ENCODE measurements around the gene KRT10. TPM values are rescaled to one million over a fixed set of nuclear protein-coding genes. Genes with fewer than 3 reads are reported as not detected.

KRT10 gene
- total and polyA plus RNA-seq, 9 of the 15 experiments (the other 6 are each of a cell fraction or from before 2014, with no cell fraction given), result 47.0 to 179 (median 76.2) TPM

- no peak for TF ChIP-seq ATF2 (CRISPR knock-in tag; IDR thresholded peaks at IDR 0.05)
- TF ChIP-seq ATF4 (CRISPR knock-in tag; IDR thresholded peaks at IDR 0.05), result no peak
- no peak for TF ChIP-seq PKNOX1 (IDR thresholded peaks at IDR 0.05)
- no peak for TF ChIP-seq RNF2 (IDR thresholded peaks at IDR 0.05)
- peak; percentile 55; the same call in 1 of the 2 replicates for TF ChIP-seq SMC3 (conservative IDR thresholded peaks at IDR 0.05; ENCODE audit: insufficient read depth, low read depth, low read length)
Observed at GRCh38 chr17:40791787-40792436, 30.5 kb downstream of the KRT10 start (continued).

GRCh38 chr17:40791111-40791510, 31.3 kb downstream of the KRT10 start:
- H3K79me2 ChIP-seq (ENCODE audit: control insufficient read depth, insufficient read depth, low read length), result no peaks in the 10 kb centered on the region
- WGBS (ENCODE audit: insufficient coverage, low coverage, missing lambda C conversion rate), result 75% methylated on average over 1 of the region's 1 CpG
- FAIRE-seq (no peak), DNase-seq (ENCODE audit: extremely low read depth in 1 of 4, low spot score in 3 of 4) (no peak), ATAC-seq (no peak)
- H2AFZ ChIP-seq (ENCODE audit: low read depth, low read length), result no peak overlapping the region
- no peak overlapping the region for H3K27ac ChIP-seq (ENCODE audit: extremely low read depth, low read depth, low read length)
- H3K9me1 ChIP-seq (ENCODE audit: control insufficient read depth, insufficient read depth, low read length), result no peaks in the 10 kb centered on the region
- ChIA-PET POLR2A (no interaction called here), CTCF (ENCODE audit: low intra/inter-chr PET ratio) (interaction anchor here (0.5 to 1.5 kb wide), 3 partner anchors 171 to 392 kb away, joined by 4 to 10 read pairs (median 4); no protein-coding TSS in a partner anchor)
- no TSS peak for BruUV-seq (replicated peaks)
- H4K20me1 ChIP-seq (replicated peaks; ENCODE audit: control insufficient read depth, insufficient read depth, low read length), result no peaks in the 10 kb centered on the region
- no peaks in the 10 kb centered on the region for H3K36me3 ChIP-seq (ENCODE audit: control insufficient read depth, insufficient read depth, low read length)
- intact Hi-C loops (cut with micrococcal nuclease) (loop anchor here (1.0 to 2.0 kb wide), 2 partner anchors 170 to 176 kb away; no protein-coding TSS in a partner anchor), in situ Hi-C loops (cut with MboI) (loop anchor here (5.0 kb wide), 1 partner anchor 174 kb away; no protein-coding TSS in a partner anchor)
- peaks cover 15 to 17% of the 10 kb centered on the region in 2 experiments for H3K27me3 ChIP-seq (ENCODE audit: control insufficient read depth in 2 of 2, insufficient read depth in 2 of 2, low read length in 2 of 2)
- no peak overlapping the region for H3K4me2 ChIP-seq (ENCODE audit: insufficient read depth, low read length)
- H3K9ac ChIP-seq (ENCODE audit: insufficient read depth in 1 of 2, low read depth in 2 of 2, low read length in 2 of 2), result no peak overlapping the region
- no peaks in the 10 kb centered on the region for H3K9me3 ChIP-seq (replicated peaks; ENCODE audit: control insufficient read depth, insufficient read depth, low read depth, low read length)
- peaks cover under 1 to 3% of the 10 kb centered on the region in 2 experiments; a peak in 1 of 5 replicates for H3K4me1 ChIP-seq (replicated peaks in 1 of 2; ENCODE audit: control insufficient read depth in 2 of 2, insufficient read depth in 2 of 2, low read length in 2 of 2)
- H3K4me3 ChIP-seq, result no peak overlapping the region
- TF ChIP-seq RAD21 (CRISPR knock-in tag; conservative IDR thresholded peaks at IDR 0.05 in 1 of 2, IDR thresholded peaks at IDR 0.05 in 1 of 2) (no peak), NEUROD1 (IDR thresholded peaks at IDR 0.05; ENCODE audit: borderline replicate concordance, low read depth, low read length, partially characterized antibody) (no peak), ZNF354B (CRISPR knock-in tag; IDR thresholded peaks at IDR 0.05) (no peak), THRA (IDR thresholded peaks at IDR 0.05) (no peak), E2F5 (CRISPR knock-in tag; IDR thresholded peaks at IDR 0.05) (no peak), NFIC (IDR thresholded peaks at IDR 0.05) (no peak), ARID3A (IDR thresholded peaks at IDR 0.05; ENCODE audit: borderline replicate concordance, low read depth, low read length) (no peak)
